ENCODE measurements around the gene CRTAC1. TPM values are rescaled to one million over a fixed set of nuclear protein-coding genes. Genes with fewer than 3 reads are reported as not detected.

Gene CRTAC1
- total and polyA plus RNA-seq, 10 of the 15 experiments (the other 5 are each of a cell fraction or from before 2014, with no cell fraction given) = 0.10 TPM; not detected in 9

DNA sequence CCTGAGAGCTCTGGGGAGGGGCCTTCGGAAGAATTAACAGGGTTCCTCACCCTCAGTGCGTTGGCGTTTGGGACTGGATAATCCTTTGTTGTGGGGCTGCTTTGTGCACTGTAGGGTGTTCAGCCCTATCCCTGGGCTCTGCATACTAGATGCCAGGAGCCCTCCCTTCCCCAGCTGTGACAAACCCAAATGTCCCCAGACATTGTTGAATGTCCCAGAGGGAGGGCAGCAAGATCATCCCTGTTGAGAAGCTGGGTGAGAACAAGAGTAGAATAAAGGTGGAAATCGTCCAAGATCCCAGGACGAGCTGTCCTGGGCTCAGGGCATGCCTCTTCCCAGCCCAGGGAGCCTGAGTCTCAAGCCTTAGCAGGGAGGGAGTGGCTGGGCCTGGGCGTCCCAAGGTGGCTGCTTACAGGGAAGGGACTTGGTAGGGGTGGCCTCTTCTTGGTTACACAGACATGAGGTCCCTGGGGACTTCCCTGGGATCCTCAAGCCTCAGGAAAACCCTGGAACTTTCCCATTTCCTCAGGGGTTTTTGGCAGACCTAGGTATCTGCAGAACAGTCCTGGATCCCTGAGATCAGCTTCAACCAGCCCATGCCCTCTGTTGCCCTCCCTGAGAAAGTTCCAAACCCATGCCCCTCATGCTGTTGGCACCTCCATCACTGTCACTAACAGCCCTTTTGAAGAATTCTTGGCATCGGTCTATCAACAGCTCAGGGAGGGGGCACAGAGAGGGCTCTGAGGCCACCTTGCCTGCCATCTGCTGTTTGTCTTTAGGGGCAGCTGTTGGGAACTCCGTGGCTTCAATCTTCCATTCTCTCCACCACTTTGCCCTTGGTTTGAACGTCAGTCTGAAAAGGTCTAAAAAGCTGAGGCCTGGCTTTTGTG, 127.0 kb downstream of the CRTAC1 start:
- ATAC-seq = no peak
- H3K4me3 ChIP-seq = no peak overlapping the region
- peaks cover 6 to 14% of the 10 kb centered on the region in 2 experiments; a peak in 3 of 4 replicates for H3K27me3 ChIP-seq (replicated peaks in 1 of 2; ENCODE audit: control insufficient read depth in 2 of 2, insufficient read depth in 2 of 2, low read length in 1 of 2)
- in situ Hi-C loops (cut with MboI) (no loop called here), intact Hi-C loops (cut with micrococcal nuclease; ENCODE audit: unreplicated experiment) (no loop called here)
- ChIA-PET POLR2A (no interaction called here), RAD21 (ENCODE audit: unreplicated experiment) (no interaction called here), CTCF (interaction anchor here (0.7 to 2.1 kb wide), 3 partner anchors 8 to 139 kb away, joined by 3 to 8 read pairs (median 4); no protein-coding TSS in a partner anchor), SMC1A (ENCODE audit: uncharacterized antibody, unreplicated experiment) (interaction anchor here (1.0 kb wide), 1 partner anchor 138 kb away, joined by 3 read pairs; no protein-coding TSS in a partner anchor)
- BruUV-seq (replicated peaks) = no TSS peak
- no peaks in the 10 kb centered on the region for H3K79me2 ChIP-seq (ENCODE audit: control insufficient read depth, insufficient read depth, low read length)
- H3K9me3 ChIP-seq (replicated peaks; ENCODE audit: control insufficient read depth, insufficient read depth, low read length) = no peaks in the 10 kb centered on the region
- H2AFZ ChIP-seq (ENCODE audit: control insufficient read depth, low read depth, low read length) = no peak overlapping the region
- no peak overlapping the region for H3K27ac ChIP-seq (ENCODE audit: control insufficient read depth, insufficient read depth)
- no peak overlapping the region for H3K4me2 ChIP-seq (ENCODE audit: control insufficient read depth, insufficient read depth)
- H3K36me3 ChIP-seq (ENCODE audit: control insufficient read depth in 2 of 2, insufficient read depth in 2 of 2, low read length in 1 of 2) = no peaks in the 10 kb centered on the region
- no peaks in the 10 kb centered on the region for H4K20me1 ChIP-seq (ENCODE audit: control insufficient read depth, insufficient read depth)
- WGBS (ENCODE audit: insufficient coverage, insufficient replicate concordance, low lambda C conversion rate, missing lambda C conversion rate) = 18% methylated on average over 9 of the region's 9 CpGs
- TF ChIP-seq HDAC2 (IDR thresholded peaks at IDR 0.05) = no peak
- TF ChIP-seq, protein P1, sequence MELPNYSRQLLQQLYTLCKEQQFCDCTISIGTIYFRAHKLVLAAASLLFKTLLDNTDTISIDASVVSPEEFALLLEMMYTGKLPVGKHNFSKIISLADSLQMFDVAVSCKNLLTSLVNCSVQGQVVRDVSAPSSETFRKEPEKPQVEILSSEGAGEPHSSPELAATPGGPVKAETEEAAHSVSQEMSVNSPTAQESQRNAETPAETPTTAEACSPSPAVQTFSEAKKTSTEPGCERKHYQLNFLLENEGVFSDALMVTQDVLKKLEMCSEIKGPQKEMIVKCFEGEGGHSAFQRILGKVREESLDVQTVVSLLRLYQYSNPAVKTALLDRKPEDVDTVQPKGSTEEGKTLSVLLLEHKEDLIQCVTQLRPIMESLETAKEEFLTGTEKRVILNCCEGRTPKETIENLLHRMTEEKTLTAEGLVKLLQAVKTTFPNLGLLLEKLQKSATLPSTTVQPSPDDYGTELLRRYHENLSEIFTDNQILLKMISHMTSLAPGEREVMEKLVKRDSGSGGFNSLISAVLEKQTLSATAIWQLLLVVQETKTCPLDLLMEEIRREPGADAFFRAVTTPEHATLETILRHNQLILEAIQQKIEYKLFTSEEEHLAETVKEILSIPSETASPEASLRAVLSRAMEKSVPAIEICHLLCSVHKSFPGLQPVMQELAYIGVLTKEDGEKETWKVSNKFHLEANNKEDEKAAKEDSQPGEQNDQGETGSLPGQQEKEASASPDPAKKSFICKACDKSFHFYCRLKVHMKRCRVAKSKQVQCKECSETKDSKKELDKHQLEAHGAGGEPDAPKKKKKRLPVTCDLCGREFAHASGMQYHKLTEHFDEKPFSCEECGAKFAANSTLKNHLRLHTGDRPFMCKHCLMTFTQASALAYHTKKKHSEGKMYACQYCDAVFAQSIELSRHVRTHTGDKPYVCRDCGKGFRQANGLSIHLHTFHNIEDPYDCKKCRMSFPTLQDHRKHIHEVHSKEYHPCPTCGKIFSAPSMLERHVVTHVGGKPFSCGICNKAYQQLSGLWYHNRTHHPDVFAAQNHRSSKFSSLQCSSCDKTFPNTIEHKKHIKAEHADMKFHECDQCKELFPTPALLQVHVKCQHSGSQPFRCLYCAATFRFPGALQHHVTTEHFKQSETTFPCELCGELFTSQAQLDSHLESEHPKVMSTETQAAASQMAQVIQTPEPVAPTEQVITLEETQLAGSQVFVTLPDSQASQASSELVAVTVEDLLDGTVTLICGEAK (IDR thresholded peaks at IDR 0.05; ENCODE audit: borderline replicate concordance) = no peak
- TF ChIP-seq NFIC (IDR thresholded peaks at IDR 0.05; ENCODE audit: low read depth, low read length) = no peak
- no peak for TF ChIP-seq JUND (IDR thresholded peaks at IDR 0.05; ENCODE audit: low read depth, low read length)
- no peak for TF ChIP-seq CHD1 (IDR thresholded peaks at IDR 0.05; ENCODE audit: low read depth, low read length)
- no peak for TF ChIP-seq KAT2A (conservative IDR thresholded peaks at IDR 0.05; ENCODE audit: control insufficient read depth, low read depth, low read length)
- TF ChIP-seq TARDBP (IDR thresholded peaks at IDR 0.05; ENCODE audit: borderline replicate concordance) = no peak
- TF ChIP-seq, protein P2, sequence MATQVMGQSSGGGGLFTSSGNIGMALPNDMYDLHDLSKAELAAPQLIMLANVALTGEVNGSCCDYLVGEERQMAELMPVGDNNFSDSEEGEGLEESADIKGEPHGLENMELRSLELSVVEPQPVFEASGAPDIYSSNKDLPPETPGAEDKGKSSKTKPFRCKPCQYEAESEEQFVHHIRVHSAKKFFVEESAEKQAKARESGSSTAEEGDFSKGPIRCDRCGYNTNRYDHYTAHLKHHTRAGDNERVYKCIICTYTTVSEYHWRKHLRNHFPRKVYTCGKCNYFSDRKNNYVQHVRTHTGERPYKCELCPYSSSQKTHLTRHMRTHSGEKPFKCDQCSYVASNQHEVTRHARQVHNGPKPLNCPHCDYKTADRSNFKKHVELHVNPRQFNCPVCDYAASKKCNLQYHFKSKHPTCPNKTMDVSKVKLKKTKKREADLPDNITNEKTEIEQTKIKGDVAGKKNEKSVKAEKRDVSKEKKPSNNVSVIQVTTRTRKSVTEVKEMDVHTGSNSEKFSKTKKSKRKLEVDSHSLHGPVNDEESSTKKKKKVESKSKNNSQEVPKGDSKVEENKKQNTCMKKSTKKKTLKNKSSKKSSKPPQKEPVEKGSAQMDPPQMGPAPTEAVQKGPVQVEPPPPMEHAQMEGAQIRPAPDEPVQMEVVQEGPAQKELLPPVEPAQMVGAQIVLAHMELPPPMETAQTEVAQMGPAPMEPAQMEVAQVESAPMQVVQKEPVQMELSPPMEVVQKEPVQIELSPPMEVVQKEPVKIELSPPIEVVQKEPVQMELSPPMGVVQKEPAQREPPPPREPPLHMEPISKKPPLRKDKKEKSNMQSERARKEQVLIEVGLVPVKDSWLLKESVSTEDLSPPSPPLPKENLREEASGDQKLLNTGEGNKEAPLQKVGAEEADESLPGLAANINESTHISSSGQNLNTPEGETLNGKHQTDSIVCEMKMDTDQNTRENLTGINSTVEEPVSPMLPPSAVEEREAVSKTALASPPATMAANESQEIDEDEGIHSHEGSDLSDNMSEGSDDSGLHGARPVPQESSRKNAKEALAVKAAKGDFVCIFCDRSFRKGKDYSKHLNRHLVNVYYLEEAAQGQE (IDR thresholded peaks at IDR 0.05; ENCODE audit: low read depth, low read length) = no peak
- TF ChIP-seq GATAD2B (conservative IDR thresholded peaks at IDR 0.05; ENCODE audit: low read depth) = no peak
- no peak for TF ChIP-seq RAD51 (IDR thresholded peaks at IDR 0.05)
- TF ChIP-seq HDAC6 (IDR thresholded peaks at IDR 0.05; ENCODE audit: unreplicated experiment) = no peak
- no peak for TF ChIP-seq SUPT20H (IDR thresholded peaks at IDR 0.05; ENCODE audit: borderline replicate concordance, control insufficient read depth, low read depth, low read length)
- no peak for TF ChIP-seq NR2C2 (IDR thresholded peaks at IDR 0.05; ENCODE audit: borderline replicate concordance, control insufficient read depth, insufficient read length, low read depth)
- H3K9ac ChIP-seq (ENCODE audit: control insufficient read depth, insufficient read depth, low read length) = no peak overlapping the region
- FAIRE-seq = no peak
- H3K4me1 ChIP-seq (ENCODE audit: control insufficient read depth, insufficient read depth, low read length) = no peaks in the 10 kb centered on the region
- no peak for DNase-seq (ENCODE audit: low read depth, low spot score)

Data from GM12878 (cell line).